OCI-M2 (cell line): ENCODE measurements around the gene PDIA4.

ENCODE experiments used
- DNase-seq: peaks from one replicate; lab custom pipeline; 2025; ENCODE audit not compliant: unreplicated experiment; lab: John Stamatoyannopoulos, UW

Gene PDIA4

GRCh38 chr7:148975896-148976295 lies 52.4 kb downstream of the PDIA4 start:
- DNase-seq: no peak

GRCh38 chr7:148973256-148973655 lies 55.0 kb downstream of the PDIA4 start:
- no peak for DNase-seq

GRCh38 chr7:148972375-148972774 lies 55.9 kb downstream of the PDIA4 start:
- no peak for DNase-seq

DNA sequence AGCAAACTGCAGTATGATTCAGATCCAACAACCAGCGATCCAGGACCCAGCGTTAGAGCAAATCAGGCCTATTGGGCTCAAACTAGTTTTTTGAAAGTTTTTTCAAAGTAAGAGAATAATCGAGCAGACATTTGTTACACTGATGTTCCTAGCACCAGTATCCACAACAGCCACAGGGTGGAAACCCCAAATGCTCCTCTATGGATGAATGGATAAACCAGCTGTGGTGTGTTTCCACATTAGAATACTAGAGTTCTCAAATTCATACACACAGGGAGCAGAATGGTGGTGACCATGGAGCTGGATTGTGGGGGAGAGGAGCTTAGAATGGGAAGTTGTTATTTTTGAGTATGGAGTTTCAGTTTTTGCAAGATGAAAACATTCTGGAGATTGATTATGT lies 60.7 kb downstream of the PDIA4 start:
- DNase-seq: no peak

DNA sequence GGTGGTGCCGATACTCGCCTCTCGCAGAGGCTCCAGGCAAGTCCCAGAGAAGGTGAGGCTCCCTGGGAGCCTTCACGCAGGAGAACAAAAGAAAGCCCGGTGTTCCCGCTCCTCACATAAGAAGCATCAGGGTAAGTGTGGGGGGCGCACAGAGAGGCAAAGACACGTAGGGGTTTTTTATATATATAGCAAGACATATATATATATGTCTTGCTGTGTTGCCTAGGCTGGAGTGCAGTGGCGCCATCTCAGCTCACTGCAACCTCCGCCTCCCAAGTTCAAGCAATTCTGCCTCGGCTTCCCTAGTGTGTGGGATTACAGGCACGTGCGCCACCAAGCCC lies 61.3 kb downstream of the PDIA4 start:
- no peak for DNase-seq

DNA sequence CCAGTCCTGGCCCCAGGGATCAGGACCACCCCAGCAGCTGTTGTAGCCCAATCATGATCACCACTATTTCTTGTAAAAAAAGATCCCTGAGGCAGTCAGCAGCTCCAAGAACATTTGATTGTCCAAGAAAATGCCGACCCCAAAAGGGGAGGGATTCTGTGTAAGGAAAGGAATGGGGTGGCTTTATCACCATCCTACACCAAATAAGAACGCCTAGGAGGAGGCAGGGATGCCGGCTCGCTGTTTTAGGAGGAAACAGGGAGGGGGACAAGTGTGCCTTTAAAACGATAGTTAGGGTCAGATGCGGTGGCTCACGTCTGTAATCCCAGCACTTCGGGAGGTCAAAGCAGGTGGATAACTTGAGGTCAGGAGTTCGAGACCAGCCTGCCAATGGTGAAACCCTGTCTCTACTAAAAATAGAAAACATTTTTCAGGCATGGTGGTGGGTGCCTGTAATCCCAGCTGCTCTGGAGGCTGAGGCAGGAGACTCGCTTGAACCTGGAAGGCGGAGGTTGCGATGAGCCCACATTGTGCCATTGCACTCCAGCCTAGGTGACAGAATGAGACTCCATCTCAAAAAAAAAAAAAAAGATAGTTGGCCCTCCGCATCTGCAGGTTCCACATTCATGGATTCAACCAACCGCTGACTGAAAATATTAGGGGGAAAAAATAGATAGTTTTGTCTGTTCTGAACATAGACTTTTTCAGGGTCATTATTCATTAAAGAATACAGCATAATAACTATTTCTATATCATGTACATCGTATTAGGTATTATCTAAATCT lies 63.6 kb downstream of the PDIA4 start:
- no peak for DNase-seq

DNA sequence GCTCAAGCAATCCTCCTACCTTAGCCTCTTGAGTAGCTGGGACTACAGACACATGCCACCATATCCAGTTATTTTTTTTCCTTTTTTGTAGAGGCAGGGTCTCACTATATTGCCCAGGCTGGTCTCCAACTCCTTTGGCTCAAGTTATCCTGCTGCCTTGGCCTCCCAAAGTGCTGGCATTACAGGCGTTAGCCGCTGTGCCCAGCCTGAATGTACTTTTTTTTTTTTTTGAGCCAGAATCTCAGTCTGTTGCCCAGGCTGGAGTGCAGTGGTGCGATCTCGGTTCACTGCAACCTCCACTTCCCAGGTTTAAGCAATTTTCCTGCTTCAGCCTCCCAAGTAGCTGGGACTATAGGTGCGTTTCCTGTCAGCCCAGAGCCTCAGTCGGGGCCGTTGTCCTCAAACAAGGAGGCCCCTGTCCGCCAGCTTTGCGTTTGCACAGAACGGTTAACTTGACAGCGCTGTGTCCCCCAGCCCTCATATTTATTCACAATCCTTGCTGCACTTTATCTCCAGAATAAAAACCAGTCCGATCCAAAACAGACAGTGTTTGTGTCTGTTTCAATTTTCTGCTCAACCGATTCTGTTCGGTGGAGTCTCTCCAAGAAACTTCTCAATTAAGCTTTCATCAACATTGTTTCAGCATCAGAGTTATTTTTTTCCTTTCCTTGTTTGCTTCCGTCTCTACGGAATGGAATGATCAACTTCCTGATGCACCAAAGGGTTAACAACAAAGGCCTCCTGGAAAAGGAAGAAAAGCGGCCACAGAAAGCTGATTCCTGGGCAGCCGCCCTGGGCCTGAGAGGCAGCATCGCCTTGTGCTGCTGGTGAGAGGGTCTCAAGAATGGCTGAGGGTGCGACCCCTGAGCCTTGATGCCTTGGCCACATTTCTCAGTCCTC lies 64.5 kb downstream of the PDIA4 start:
- DNase-seq: no peak

GRCh38 chr7:148962823-148963582 lies 65.3 kb downstream of the PDIA4 start:
- peak; percentile 82 for DNase-seq

DNA sequence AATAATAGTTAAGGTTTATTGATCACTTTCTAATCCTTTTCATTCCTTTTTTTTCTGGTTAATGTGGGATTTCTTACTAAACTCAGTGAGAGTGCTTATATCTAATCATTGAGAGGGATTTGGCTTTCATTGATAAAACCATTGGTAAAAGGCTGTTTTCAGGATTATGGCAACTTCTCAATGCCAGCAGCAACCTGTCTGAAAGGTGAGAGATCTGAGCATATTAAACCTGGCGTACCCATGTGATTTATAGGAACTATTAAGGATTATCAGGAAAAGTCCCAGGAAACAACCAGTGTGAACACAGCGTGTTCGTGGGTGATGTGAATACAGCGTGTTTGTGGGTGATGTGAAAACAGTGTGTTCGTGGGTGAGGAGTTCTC lies 65.9 kb downstream of the PDIA4 start:
- no peak for DNase-seq

DNA sequence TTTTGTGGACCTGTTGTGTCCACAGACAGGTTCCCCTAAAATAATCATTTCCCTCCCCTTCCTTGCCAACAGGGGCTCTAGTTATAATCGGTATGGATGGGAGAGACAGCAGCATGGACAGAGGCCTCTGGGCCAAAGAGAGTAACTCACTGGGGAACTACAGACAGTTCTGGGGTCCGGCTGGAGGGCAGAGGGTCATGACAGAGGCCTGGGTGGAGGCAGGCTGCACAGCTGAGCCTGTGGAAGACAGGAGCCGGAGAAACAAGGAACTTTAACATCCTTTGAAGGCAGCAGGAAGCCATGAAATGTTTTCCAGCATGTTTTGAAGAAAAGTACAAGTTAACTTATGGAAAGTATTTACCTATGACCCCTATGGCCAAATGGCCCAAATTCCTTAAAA lies 68.6 kb downstream of the PDIA4 start:
- no peak for DNase-seq

DNA sequence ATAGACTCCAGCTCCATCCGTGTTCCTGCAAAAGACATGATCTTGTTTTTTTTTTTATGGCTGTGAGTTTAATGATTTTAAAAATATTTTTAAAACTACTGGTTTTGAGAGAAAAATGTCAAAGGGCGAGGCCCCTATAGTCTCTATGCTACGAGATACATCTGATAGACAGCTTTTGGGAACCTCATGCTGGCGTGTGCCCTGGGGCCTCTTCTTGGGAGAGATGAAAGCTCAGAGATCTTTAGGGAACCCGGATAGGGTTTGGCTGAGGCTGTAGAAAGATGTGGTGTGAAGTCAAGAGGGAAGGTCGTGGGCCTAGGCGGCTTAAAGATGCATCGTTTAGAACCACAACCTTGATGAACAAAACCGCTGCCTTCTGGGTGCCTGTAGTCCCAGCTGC lies 70.2 kb downstream of the PDIA4 start:
- no peak for DNase-seq

DNA sequence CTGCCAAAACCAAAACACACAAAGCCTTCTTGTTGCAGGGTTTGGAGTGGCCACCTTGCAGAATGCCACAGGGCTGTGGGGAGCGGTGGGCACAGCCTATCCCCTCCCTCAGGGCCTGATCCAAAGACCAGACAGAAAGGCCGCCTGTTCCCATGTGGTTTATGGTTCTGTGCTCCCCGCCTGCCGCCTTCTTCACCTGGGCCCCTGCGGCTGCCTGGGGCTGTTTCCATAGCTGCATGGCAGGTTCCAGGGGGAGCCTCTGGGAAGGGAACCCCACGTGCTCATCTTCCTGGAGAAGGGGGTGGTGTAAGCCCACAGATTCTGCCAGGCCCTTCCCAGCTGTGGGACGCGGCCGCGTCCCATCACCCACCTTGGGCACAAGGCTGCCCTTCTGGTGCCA lies 73.5 kb downstream of the PDIA4 start:
- no peak for DNase-seq

GRCh38 chr7:148953676-148954075 lies 74.6 kb downstream of the PDIA4 start:
- no peak for DNase-seq
